HepG2 (cell line): Measurements from ENCODE around the gene TOR4A. TPM values are rescaled to one million over a fixed set of nuclear protein-coding genes. Genes with fewer than 3 reads are reported as not detected.

Experiments
- ATAC-seq: fragments of 200-7000 bp; cut with Tn5 transposase; 3 replicates; pipeline ENCODE4 v1.9.1; 2020; ENCODE audit warnings: mild to moderate bottlenecking, moderate library complexity
- BruUV-seq: library from RNA; stranded (reverse); fragments of 400-500 nt; replicated peaks from 2 replicates; lab custom pipeline; 2021; lab: Mats Ljungman, UMichigan
- CTCF ChIA-PET: fragments of 300-600 bp; formaldehyde crosslinking; extraction: SDS; loops from one replicate; lab custom pipeline; 2021; ENCODE audit warnings: low total read pairs, inconsistent platforms, low intra/inter-chr PET ratio; lab: Yijun Ruan, JAX
- POLR2A ChIA-PET: fragments of 350-600 bp; sonication (Branson Sonifier 250); formaldehyde crosslinking; loops from one replicate; lab custom pipeline; 2020; ENCODE audit warnings: antibody characterized with exemption, inconsistent platforms; lab: Yijun Ruan, JAX
- DNase-seq: peaks from one replicate; pipeline ENCODE4 v3.0.0-alpha.2; 2015; ENCODE audit warnings: low spot score
- FAIRE-seq: peaks from 3 replicates; lab custom pipeline; 2011; peaks lifted over from hg19 to GRCh38; lab: Jason Lieb, UNC
- H2AFZ ChIP-seq: one replicate; pipeline ENCODE4 v1.6.1; 2011; ENCODE audit warnings: low read length, inconsistent platforms
- H3K27ac ChIP-seq: fragments of 300-600 bp; 3 replicates; pipeline ENCODE4 v1.8.0; 2011; ENCODE audit warnings: mixed run types, mild to moderate bottlenecking, mixed read lengths, low read length, inconsistent platforms; ENCODE audit not compliant: insufficient read depth; ENCODE audit errors: extremely low read length
- H3K27me3 ChIP-seq, 2 experiments: fragments of 200-600 bp in 1 of 2; 2 replicates in 1 of 2; 3 replicates in 1 of 2; pipeline versions ENCODE4 v1.6.0 to v1.8.0; 2011; ENCODE audit warnings: low read length in 2 of 2, mild to moderate bottlenecking in 2 of 2, moderate library complexity in 2 of 2, inconsistent platforms in 1 of 2; ENCODE audit not compliant: insufficient read depth in 2 of 2, control insufficient read depth in 1 of 2
- H3K36me3 ChIP-seq, 2 experiments: fragments of 200-600 bp in 1 of 2; replicated peaks in 1 of 2; 2 replicates in 1 of 2; 3 replicates in 1 of 2; pipeline versions ENCODE4 v1.5.1 to v1.8.0; 2011; ENCODE audit warnings: low read length in 2 of 2, inconsistent platforms in 1 of 2; ENCODE audit not compliant: insufficient read depth in 2 of 2, control insufficient read depth in 1 of 2
- H3K4me1 ChIP-seq: 2 replicates; pipeline ENCODE4 v1.5.1; 2012; ENCODE audit warnings: low read length, inconsistent platforms; ENCODE audit not compliant: insufficient read depth
- H3K4me2 ChIP-seq: 2 replicates; pipeline ENCODE4 v1.6.0; 2011; ENCODE audit warnings: low read depth, low read length, inconsistent platforms
- H3K4me3 ChIP-seq, 3 experiments: fragments of 200-600 bp in 1 of 3; sonication (generic), shearing (Covaris generic) in 1 of 3; replicated peaks in 1 of 3; 2 replicates each; pipeline ENCODE4 v1.5.1; 2011 to 2016; ENCODE audit warnings: low read length in 3 of 3, inconsistent platforms in 2 of 3, low read depth in 2 of 3, mild to moderate bottlenecking in 2 of 3, control low read depth in 1 of 3, mixed read lengths in 1 of 3; ENCODE audit not compliant: insufficient read depth in 1 of 3
- H3K79me2 ChIP-seq: one replicate; pipeline ENCODE4 v1.6.1; 2011; ENCODE audit warnings: low read length, inconsistent platforms; ENCODE audit not compliant: insufficient read depth
- H3K9ac ChIP-seq: 2 replicates; pipeline ENCODE4 v1.6.0; 2011; ENCODE audit warnings: mild to moderate bottlenecking, low read depth, low read length, inconsistent platforms; ENCODE audit not compliant: insufficient read depth
- H3K9me3 ChIP-seq: 2 replicates; pipeline ENCODE4 v1.5.1; 2012; ENCODE audit warnings: mild to moderate bottlenecking, low read length
- H4K20me1 ChIP-seq: 2 replicates; pipeline ENCODE4 v1.6.0; 2011; ENCODE audit warnings: inconsistent platforms, mild to moderate bottlenecking, low read length, moderate library complexity; ENCODE audit not compliant: insufficient read depth
- FOXA1 ChIP-seq, 2 experiments: fragments of 450-650 bp in 1 of 2; sonication (generic) in 1 of 2; formaldehyde crosslinking in 1 of 2; IDR thresholded peaks; 2 replicates each; pipeline versions ENCODE4 v1.4.0 to v1.6.1; 2016 to 2020; ENCODE audit warnings: missing genetic modification reagents in 1 of 2
- HDAC1 ChIP-seq: sonication (generic); formaldehyde crosslinking; IDR thresholded peaks from 2 replicates; pipeline ENCODE4 v1.5.1; 2020; ENCODE audit warnings: mild to moderate bottlenecking, missing genetic modification reagents
- HNRNPLL ChIP-seq: fragments of 200-400 bp; formaldehyde crosslinking; IDR thresholded peaks from 2 replicates; pipeline ENCODE4 v1.6.1; 2017; ENCODE audit warnings: mild to moderate bottlenecking, low read depth, low read length; ENCODE audit not compliant: poor library complexity, severe bottlenecking
- NKX3-1 ChIP-seq: sonication (generic); formaldehyde crosslinking; IDR thresholded peaks from 2 replicates; pipeline ENCODE4 v1.5.0; 2020; ENCODE audit warnings: missing genetic modification reagents
- NR2F6 ChIP-seq, 2 experiments: IDR thresholded peaks; 2 replicates each; pipeline ENCODE4 v1.6.1; 2016; ENCODE audit warnings: antibody characterized with exemption in 1 of 2, mild to moderate bottlenecking in 1 of 2
- PHF21A ChIP-seq: sonication (generic); formaldehyde crosslinking; IDR thresholded peaks from 2 replicates; pipeline ENCODE4 v1.5.0; 2020; ENCODE audit warnings: mild to moderate bottlenecking, missing genetic modification reagents
- SALL1 ChIP-seq: sonication (generic); formaldehyde crosslinking; IDR thresholded peaks from 2 replicates; pipeline ENCODE4 v1.8.0; 2022; ENCODE audit warnings: mild to moderate bottlenecking, missing genetic modification reagents
- TAF15 ChIP-seq: fragments of 200-400 bp; formaldehyde crosslinking; IDR thresholded peaks from one replicate; pipeline ENCODE4 v1.6.1; 2018; ENCODE audit warnings: mild to moderate bottlenecking, low read depth, low read length; ENCODE audit not compliant: poor library complexity, severe bottlenecking
- ZNF121 ChIP-seq: sonication (generic); formaldehyde crosslinking; IDR thresholded peaks from 2 replicates; pipeline ENCODE4 v1.5.0; 2020; ENCODE audit warnings: mild to moderate bottlenecking, missing genetic modification reagents
- ZNF678 ChIP-seq: sonication (generic); formaldehyde crosslinking; IDR thresholded peaks from 2 replicates; pipeline ENCODE4 v1.4.0; 2020; ENCODE audit warnings: mild to moderate bottlenecking, missing genetic modification reagents
- WGBS: methylation state at CpG from one replicate; pipeline ENCODE4 v1.1.6; 2017; ENCODE audit warnings: low lambda C conversion rate; 5-methylcytosine and 5-hydroxymethylcytosine counted together
- in situ Hi-C: cut with HindIII; loops from 2 replicates; pipeline ENCODE4 v1.10.0; 2017; ENCODE audit warnings: low pct_unique_long_range_greater_than_20kb; ENCODE audit not compliant: extremely low pct_ligation_motif_present
- intact Hi-C: fragments of 100-400 bp; cut with micrococcal nuclease; formaldehyde crosslinking; loops from one replicate; pipeline ENCODE4 v1.10.0; 2022; ENCODE audit not compliant: unreplicated experiment
- polyA plus RNA-seq, 8 experiments: library from polyadenylated mRNA; depleted of rRNA in 3 of 8; stranded (reverse) in 7 of 8; unstranded in 1 of 8; fragments of >200 nt; fragmentation: Illumina TruSeq in 4 of 8; extraction: Trizol in 4 of 8; gene quantifications; 2 replicates each; pipeline versions ENCODE4 v1.2.1 to v1.2.3, GENCODE V29; 2011 to 2016; ENCODE audit warnings: low read depth in 4 of 8, missing spikeins in 1 of 8, mixed read lengths in 1 of 8; ENCODE audit not compliant: insufficient read depth in 1 of 8
- total RNA-seq, 5 experiments: library from RNA; depleted of rRNA; stranded (reverse); fragments of >200 nt; fragmentation: Illumina TruSeq; extraction: Trizol; gene quantifications; 2 replicates each; pipeline ENCODE4 v1.2.3, GENCODE V29; 2016; ENCODE audit warnings: low read depth in 1 of 5
- TF ChIP-seq, protein P1 (sequence below): sonication (generic); IDR thresholded peaks from 2 replicates; pipeline ENCODE4 v1.6.1; 2016; ENCODE audit warnings: low read depth, borderline replicate concordance
- TF ChIP-seq, protein P2 (sequence below): sonication (generic); formaldehyde crosslinking; IDR thresholded peaks from 2 replicates; pipeline ENCODE4 v1.4.0; 2020; ENCODE audit warnings: missing genetic modification reagents
- TF ChIP-seq, protein P3 (sequence below), 2 experiments: sonication (generic) in 1 of 2; formaldehyde crosslinking in 1 of 2; IDR thresholded peaks; 2 replicates each; pipeline versions ENCODE4 v1.4.0 to v1.6.1; 2018 to 2020; ENCODE audit warnings: missing genetic modification reagents in 2 of 2, borderline replicate concordance in 1 of 2, low read depth in 1 of 2, mild to moderate bottlenecking in 1 of 2, missing biosample characterization in 1 of 2

Gene TOR4A
- total and polyA plus RNA-seq, 2 of the 13 experiments (the other 11 are each of a cell fraction or from before 2014, with no cell fraction given), result 11.1 to 14.2 TPM

DNA sequence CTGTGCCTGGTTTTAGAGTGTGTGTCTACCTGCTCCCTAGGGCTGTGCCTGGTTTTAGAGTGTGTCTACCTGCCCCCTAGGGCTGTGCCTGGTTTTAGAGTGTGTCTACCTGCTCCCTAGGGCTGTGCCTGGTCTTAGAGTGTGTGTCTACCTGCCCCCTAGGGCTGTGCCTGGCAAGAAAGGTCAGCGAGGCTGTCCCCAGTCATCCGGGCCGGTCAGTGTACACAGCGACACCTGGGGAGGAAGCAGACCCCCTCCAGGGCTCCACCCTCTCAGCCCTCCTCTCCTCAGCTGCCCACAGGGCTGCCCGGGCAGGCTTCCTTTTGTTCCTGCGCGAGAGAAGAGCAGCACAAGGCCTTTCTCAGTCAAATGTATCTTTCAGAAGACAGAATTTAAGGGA, 20.4 kb downstream of the TOR4A start (continued):
- TF ChIP-seq, protein P1, sequence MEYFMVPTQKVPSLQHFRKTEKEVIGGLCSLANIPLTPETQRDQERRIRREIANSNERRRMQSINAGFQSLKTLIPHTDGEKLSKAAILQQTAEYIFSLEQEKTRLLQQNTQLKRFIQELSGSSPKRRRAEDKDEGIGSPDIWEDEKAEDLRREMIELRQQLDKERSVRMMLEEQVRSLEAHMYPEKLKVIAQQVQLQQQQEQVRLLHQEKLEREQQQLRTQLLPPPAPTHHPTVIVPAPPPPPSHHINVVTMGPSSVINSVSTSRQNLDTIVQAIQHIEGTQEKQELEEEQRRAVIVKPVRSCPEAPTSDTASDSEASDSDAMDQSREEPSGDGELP, result peak; percentile 30; the same call in 1 of the 2 replicates

DNA sequence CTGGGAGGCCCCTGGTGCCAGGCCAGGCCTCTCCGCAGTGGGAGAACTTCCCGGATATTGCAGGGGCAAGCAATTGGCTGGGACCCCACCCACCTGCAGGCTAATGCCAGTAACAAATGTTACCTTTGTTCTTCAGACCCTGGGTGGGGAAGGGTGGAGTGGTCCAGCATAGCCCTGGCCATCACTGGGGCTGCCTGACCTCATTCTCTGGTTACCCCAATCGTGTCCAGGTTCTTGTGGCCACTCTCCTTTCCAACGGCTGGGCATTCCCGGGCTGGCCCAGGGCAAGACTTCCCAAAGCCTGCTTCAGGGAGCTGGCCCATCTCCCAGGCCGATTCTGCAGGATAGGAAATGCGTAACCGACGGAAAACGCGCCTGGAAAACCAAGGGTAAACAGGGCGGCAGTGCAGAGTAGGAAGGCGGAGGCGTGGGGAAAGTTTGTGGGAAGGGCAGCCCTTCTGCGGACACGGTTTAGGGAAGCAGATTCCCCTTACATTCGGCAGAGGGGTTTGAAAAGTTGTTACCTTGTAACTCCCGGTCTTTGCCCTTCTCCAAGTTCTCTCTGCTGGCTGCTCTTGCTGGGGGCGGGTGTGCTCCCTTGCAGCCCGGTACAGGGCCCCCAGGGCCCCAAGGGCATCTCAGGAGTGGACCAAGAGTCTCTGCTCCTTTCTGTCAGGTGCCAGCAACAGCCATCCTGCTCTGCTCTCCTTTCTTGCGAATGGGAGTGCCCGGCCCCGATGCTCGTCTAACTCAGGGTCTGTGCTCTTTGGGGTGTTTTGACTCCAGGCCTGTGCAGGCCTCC, 21.1 kb downstream of the TOR4A start:
- peaks cover 73% of the 10 kb centered on the region for H3K4me1 ChIP-seq
- BruUV-seq, result no TSS peak
- intact Hi-C loops, result no loop called here

More for the DNA sequence above, 21.1 kb downstream of the TOR4A start:
- Histone ChIP-seq H3K4me3 (peak overlapping the region in 2 of 3 experiments; percentile 8 to 48; a peak in 1 of 6 replicates), H4K20me1 (no peaks in the 10 kb centered on the region), H3K27me3 (peaks cover 8 to 53% of the 10 kb centered on the region in 2 experiments; a peak in 4 of 5 replicates), H3K36me3 (no peaks in the 10 kb centered on the region), H3K9ac (no peak overlapping the region), H3K27ac (no peak overlapping the region), H2AFZ (no peak overlapping the region), H3K79me2 (no peaks in the 10 kb centered on the region), H3K4me2 (peak overlapping the region; percentile 63), H3K9me3 (no peaks in the 10 kb centered on the region)
- CTCF ChIA-PET, result no interaction called here
- POLR2A ChIA-PET, result interaction anchor here (2.2 kb wide), 1 partner anchor 21 kb away, joined by 7 read pairs; the partner anchor contains the start of gene TOR4A
- ATAC-seq (no peak), FAIRE-seq (no peak), DNase-seq (no peak)
- in situ Hi-C loops, result no loop called here
- 3% methylated on average over 18 of the region's 24 CpGs for WGBS
- TF ChIP-seq HDAC1, result 0 out of 2 replicates have a peak, but pooled peaks have one; percentile 20
- TF ChIP-seq ZNF678, result 0 out of 2 replicates have a peak, but pooled peaks have one; percentile 35
- no peak for TF ChIP-seq NKX3-1
- no peak for TF ChIP-seq ZNF121 (CRISPR knock-in tag)
- no peak for TF ChIP-seq NR2F6 (IDR thresholded peaks at IDR 0.05)
- TF ChIP-seq NR2F6 (CRISPR knock-in tag; IDR thresholded peaks at IDR 0.05), result 0 out of 2 replicates have a peak, but pooled peaks have one; percentile 2
- 0 out of 2 replicates have a peak, but pooled peaks have one; percentile 8 for TF ChIP-seq SALL1 (CRISPR knock-in tag)
- TF ChIP-seq FOXA1 (IDR thresholded peaks at IDR 0.05), result no peak
- TF ChIP-seq FOXA1 (CRISPR knock-in tag; IDR thresholded peaks at IDR 0.05), result 0 out of 2 replicates have a peak, but pooled peaks have one; percentile 22
- TF ChIP-seq HNRNPLL, result peak; percentile 90
- TF ChIP-seq TAF15, result no peak
- 0 out of 2 replicates have a peak, but pooled peaks have one; percentile 8 for TF ChIP-seq PHF21A (CRISPR knock-in tag)
- TF ChIP-seq, protein P2, sequence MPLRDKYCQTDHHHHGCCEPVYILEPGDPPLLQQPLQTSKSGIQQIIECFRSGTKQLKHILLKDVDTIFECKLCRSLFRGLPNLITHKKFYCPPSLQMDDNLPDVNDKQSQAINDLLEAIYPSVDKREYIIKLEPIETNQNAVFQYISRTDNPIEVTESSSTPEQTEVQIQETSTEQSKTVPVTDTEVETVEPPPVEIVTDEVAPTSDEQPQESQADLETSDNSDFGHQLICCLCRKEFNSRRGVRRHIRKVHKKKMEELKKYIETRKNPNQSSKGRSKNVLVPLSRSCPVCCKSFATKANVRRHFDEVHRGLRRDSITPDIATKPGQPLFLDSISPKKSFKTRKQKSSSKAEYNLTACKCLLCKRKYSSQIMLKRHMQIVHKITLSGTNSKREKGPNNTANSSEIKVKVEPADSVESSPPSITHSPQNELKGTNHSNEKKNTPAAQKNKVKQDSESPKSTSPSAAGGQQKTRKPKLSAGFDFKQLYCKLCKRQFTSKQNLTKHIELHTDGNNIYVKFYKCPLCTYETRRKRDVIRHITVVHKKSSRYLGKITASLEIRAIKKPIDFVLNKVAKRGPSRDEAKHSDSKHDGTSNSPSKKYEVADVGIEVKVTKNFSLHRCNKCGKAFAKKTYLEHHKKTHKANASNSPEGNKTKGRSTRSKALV, result peak; percentile 75
- TF ChIP-seq, protein P3, sequence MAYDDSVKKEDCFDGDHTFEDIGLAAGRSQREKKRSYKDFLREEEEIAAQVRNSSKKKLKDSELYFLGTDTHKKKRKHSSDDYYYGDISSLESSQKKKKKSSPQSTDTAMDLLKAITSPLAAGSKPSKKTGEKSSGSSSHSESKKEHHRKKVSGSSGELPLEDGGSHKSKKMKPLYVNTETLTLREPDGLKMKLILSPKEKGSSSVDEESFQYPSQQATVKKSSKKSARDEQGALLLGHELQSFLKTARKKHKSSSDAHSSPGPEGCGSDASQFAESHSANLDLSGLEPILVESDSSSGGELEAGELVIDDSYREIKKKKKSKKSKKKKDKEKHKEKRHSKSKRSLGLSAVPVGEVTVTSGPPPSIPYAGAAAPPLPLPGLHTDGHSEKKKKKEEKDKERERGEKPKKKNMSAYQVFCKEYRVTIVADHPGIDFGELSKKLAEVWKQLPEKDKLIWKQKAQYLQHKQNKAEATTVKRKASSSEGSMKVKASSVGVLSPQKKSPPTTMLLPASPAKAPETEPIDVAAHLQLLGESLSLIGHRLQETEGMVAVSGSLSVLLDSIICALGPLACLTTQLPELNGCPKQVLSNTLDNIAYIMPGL (CRISPR knock-in tag; IDR thresholded peaks at IDR 0.05; ENCODE audit: borderline replicate concordance in 1 of 2, low read depth in 1 of 2), result 0 out of 4 replicates have a peak, but pooled peaks of 1 of the 2 experiments have one; percentile 25
- TF ChIP-seq, all 625 proteins: peak for 9
